SU-DHL-6 (cell line): ENCODE data around the gene PMIS2.

Source experiments
- H2AFZ ChIP-seq: fragments of 200-600 bp; sonication (generic); 2 replicates; pipeline ENCODE4 v1.6.1; 2014; ENCODE audit warnings: low read depth, mild to moderate bottlenecking, moderate library complexity, mixed read lengths, antibody characterized with exemption, low read length; ENCODE audit not compliant: severe bottlenecking
- H3F3A ChIP-seq: fragments of 200-600 bp; shearing (Covaris generic); 2 replicates; pipeline ENCODE4 v1.6.0; 2016; ENCODE audit warnings: antibody characterized with exemption, mild to moderate bottlenecking; ENCODE audit not compliant: insufficient read depth
- H3K27ac ChIP-seq: fragments of 200-600 bp; sonication (generic); 2 replicates; pipeline ENCODE4 v1.5.1; 2016; ENCODE audit warnings: low read depth, mild to moderate bottlenecking, low read length, moderate library complexity, mixed read lengths
- H3K27me3 ChIP-seq: fragments of 200-600 bp; sonication (generic), shearing (Covaris generic); 2 replicates; pipeline ENCODE4 v1.6.0; 2014; ENCODE audit warnings: mild to moderate bottlenecking, low read length
- H3K36me3 ChIP-seq: fragments of 200-600 bp; sonication (generic); 2 replicates; pipeline ENCODE4 v1.6.1; 2014; ENCODE audit warnings: mild to moderate bottlenecking, low read length, mixed read lengths
- H3K4me2 ChIP-seq: fragments of 300-600, 200-600 bp; shearing (Covaris generic), sonication (generic); 2 replicates; pipeline ENCODE4 v1.6.0; 2014; ENCODE audit warnings: low read length, low read depth, mild to moderate bottlenecking; ENCODE audit not compliant: poor library complexity, severe bottlenecking
- H3K4me3 ChIP-seq: fragments of 200-600 bp; sonication (generic); 2 replicates; pipeline ENCODE4 v1.5.1; 2014; ENCODE audit warnings: antibody characterized with exemption, low read length, mild to moderate bottlenecking, mixed read lengths; ENCODE audit not compliant: insufficient read depth, poor library complexity, severe bottlenecking
- H3K79me2 ChIP-seq: fragments of 200-600 bp; sonication (generic); 2 replicates; pipeline ENCODE4 v1.6.1; 2014; ENCODE audit warnings: mild to moderate bottlenecking, low read length, moderate library complexity; ENCODE audit not compliant: insufficient read depth
- H3K9ac ChIP-seq: fragments of 200-600 bp; sonication (generic); 2 replicates; pipeline ENCODE4 v1.7.0; 2014; ENCODE audit warnings: mild to moderate bottlenecking, low read length
- H3K9me2 ChIP-seq: fragments of 200-600 bp; sonication (generic); replicated peaks from 2 replicates; pipeline ENCODE4 v1.6.1; 2014; ENCODE audit warnings: low read length; ENCODE audit not compliant: insufficient read depth
- H3K9me3 ChIP-seq: fragments of 200-600 bp; sonication (generic); 2 replicates; pipeline ENCODE4 v1.6.1; 2014; ENCODE audit warnings: low read length, mixed read lengths; ENCODE audit not compliant: insufficient read depth
- H4K20me1 ChIP-seq: fragments of 200-600 bp; sonication (generic); 2 replicates; pipeline ENCODE4 v1.6.1; 2014; ENCODE audit warnings: low read depth, mild to moderate bottlenecking, antibody characterized with exemption, low read length, moderate library complexity, mixed read lengths
- EZH2phosphoT487 ChIP-seq: fragments of 200-600 bp; sonication (generic), shearing (Covaris generic); conservative IDR thresholded peaks from 2 replicates; pipeline ENCODE4 v1.6.1; 2018; ENCODE audit warnings: mild to moderate bottlenecking, antibody characterized with exemption, low read length, moderate library complexity, mixed read lengths
- TF ChIP-seq, protein P1 (sequence below): fragments of 200-600 bp; sonication (generic); IDR thresholded peaks from one replicate; pipeline ENCODE4 v1.5.1; 2017; ENCODE audit warnings: antibody characterized with exemption, mild to moderate bottlenecking, low read length, moderate library complexity; ENCODE audit not compliant: insufficient read depth, poor library complexity, severe bottlenecking

Gene PMIS2

DNA sequence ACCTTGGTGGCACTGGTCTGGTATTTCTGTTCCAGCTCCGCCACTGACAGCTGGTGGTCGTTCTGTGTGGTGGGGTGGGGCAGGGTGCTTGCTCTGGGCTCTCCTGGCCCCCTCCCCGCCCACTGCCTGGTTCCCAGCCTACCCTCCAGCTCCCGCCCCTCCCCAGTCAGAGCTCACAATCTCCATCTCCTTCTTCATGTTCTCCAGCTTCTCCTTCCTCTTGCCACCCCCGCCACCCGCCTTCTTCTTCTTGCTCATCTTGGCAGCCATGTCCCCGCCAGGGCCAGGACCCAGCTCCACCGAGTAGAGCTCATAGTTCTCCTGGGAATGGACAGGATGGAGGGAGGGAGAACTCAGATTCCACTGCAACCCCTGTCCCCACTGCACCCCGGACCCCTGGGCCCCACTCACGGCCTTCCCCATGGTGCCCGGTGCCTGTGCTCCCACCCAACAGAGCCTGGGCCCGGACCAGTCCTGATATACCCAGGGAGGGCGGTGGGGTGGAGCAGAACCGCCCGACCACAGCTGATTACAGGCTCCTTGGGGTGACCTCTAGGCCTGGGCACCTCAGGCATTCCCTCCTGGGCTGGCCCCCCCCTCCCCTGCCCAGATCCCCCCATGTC, 22.7 kb upstream of the PMIS2 start, which contains the start of gene ATP4A:
TSS of gene ATP4A (minus strand) at position 452 of the 623 bp plus-strand sequence. CDS start at position 423, 29 bp downstream.
- Histone ChIP-seq H3K9ac (no peak within 1 kb of the TSS), H3K27me3 (no peaks in the 10 kb centered on the region), H4K20me1 (no peaks in the 10 kb centered on the region), H3K79me2 (no peaks in the 10 kb centered on the region), H2AFZ (no peak within 1 kb of the TSS), H3F3A (no peaks in the 10 kb centered on the region), H3K9me3 (no peaks in the 10 kb centered on the region), H3K36me3 (no peaks in the 10 kb centered on the region), H3K4me3 (no peak within 1 kb of the TSS), H3K9me2 (no peaks in the 10 kb centered on the region), H3K27ac (no peak within 1 kb of the TSS), H3K4me2 (no peak within 1 kb of the TSS)
- TF ChIP-seq, protein P1, sequence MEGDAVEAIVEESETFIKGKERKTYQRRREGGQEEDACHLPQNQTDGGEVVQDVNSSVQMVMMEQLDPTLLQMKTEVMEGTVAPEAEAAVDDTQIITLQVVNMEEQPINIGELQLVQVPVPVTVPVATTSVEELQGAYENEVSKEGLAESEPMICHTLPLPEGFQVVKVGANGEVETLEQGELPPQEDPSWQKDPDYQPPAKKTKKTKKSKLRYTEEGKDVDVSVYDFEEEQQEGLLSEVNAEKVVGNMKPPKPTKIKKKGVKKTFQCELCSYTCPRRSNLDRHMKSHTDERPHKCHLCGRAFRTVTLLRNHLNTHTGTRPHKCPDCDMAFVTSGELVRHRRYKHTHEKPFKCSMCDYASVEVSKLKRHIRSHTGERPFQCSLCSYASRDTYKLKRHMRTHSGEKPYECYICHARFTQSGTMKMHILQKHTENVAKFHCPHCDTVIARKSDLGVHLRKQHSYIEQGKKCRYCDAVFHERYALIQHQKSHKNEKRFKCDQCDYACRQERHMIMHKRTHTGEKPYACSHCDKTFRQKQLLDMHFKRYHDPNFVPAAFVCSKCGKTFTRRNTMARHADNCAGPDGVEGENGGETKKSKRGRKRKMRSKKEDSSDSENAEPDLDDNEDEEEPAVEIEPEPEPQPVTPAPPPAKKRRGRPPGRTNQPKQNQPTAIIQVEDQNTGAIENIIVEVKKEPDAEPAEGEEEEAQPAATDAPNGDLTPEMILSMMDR = no peak
- no peak for TF ChIP-seq EZH2phosphoT487

DNA sequence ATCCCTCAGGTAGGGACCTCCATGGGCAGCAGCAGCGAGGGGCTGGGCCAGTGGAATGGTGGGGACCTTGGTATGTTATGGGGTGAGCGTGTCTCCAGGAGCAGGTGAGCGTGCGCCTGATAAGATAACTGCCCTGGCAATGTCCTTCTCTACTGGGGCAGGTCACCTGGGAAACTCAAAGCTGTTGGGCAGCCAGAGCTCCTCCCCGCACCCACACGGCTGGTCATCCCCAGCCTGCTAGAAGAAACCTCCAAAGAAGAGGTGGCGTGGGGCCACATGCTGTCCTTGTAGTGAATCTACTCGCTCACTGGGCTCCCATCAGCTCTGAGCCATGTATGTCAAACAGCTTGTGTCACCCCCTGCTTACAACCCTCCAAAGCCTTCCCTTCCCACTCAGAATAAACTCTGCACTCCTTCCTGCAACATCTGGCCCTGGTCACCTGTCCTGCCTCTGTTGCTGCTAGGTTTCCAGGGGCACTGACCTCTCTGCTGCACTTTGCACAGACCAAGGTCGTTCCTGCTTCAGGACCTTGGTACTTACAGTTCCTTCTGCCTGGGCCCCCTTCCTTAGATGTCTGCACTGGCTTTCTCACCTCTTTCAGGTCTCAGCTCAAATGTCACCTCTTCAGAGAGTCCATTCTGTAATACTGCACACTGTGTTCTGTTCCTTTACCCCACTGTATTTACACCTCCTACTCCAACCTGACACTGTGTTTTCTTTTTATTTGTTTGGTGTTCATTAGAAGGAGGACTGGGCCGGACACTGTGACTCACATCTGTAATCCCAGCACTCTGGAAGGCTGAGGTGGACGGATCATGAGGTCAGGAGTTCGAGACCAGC, 20.7 kb upstream of the PMIS2 start:
- Histone ChIP-seq H4K20me1 (no peaks in the 10 kb centered on the region), H3K9me2 (no peaks in the 10 kb centered on the region), H3K27ac (no peak overlapping the region), H3K9me3 (no peaks in the 10 kb centered on the region), H2AFZ (no peak overlapping the region), H3K79me2 (no peaks in the 10 kb centered on the region), H3F3A (no peaks in the 10 kb centered on the region), H3K27me3 (no peaks in the 10 kb centered on the region), H3K36me3 (no peaks in the 10 kb centered on the region), H3K4me3 (no peak overlapping the region), H3K9ac (no peak overlapping the region), H3K4me2 (no peak overlapping the region)
- TF ChIP-seq, protein P1 = no peak
- TF ChIP-seq EZH2phosphoT487 = no peak

DNA sequence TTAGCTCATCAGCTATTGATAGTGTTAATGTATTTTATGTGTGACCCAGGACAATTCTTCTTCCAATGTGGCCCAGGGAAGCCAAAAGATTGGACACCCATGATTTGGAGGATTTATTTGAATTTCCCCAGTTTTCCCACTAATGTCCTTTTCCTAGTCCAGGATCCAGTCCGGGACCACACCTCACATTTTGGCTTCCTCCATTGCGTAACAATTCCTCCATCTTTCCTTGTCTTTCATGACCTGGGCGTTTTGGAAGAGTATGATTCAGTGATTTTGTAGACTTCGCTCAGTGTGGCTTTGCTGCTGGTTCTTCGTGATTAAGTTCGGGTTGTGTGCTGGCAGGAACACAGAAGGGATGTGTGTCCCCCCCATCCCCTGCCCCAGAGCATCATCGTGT, 19.2 kb upstream of the PMIS2 start:
- H3K36me3 ChIP-seq = no peaks in the 10 kb centered on the region

More for the DNA sequence above, 19.2 kb upstream of the PMIS2 start:
- no peaks in the 10 kb centered on the region for H3K9me3 ChIP-seq
- no peak overlapping the region for H2AFZ ChIP-seq
- no peaks in the 10 kb centered on the region for H3K27me3 ChIP-seq
- no peak overlapping the region for H3K9ac ChIP-seq
- no peaks in the 10 kb centered on the region for H3K9me2 ChIP-seq
- H3K79me2 ChIP-seq = no peaks in the 10 kb centered on the region
- no peak overlapping the region for H3K27ac ChIP-seq
- TF ChIP-seq, protein P1 = no peak
- TF ChIP-seq EZH2phosphoT487 = no peak
- no peak overlapping the region for H3K4me3 ChIP-seq
- no peaks in the 10 kb centered on the region for H4K20me1 ChIP-seq
- H3F3A ChIP-seq = no peaks in the 10 kb centered on the region
- no peak overlapping the region for H3K4me2 ChIP-seq
